ENCODE results near the gene MLLT1. TPM values are rescaled to one million over a fixed set of nuclear protein-coding genes. Genes with fewer than 3 reads are reported as not detected.

The MLLT1 gene
- total and polyA plus RNA-seq, 4 donors = 2.1 to 15.6 (median 7.3) TPM

GRCh38 chr19:6324757-6325156 is 45.0 kb upstream of the MLLT1 start:
- no peak overlapping the region for H3K27ac ChIP-seq (ENCODE audit: low read depth in 1 of 2, low read length in 2 of 2)
- WGBS = 65% methylated on average over 4 of the region's 4 CpGs
- TF ChIP-seq ZBTB33 (IDR thresholded peaks at IDR 0.05) (no peak), REST (IDR thresholded peaks at IDR 0.05) (no peak), CTCF (IDR thresholded peaks at IDR 0.05; ENCODE audit: low read depth, low read length, missing input control) (no peak), FOXA2 (IDR thresholded peaks at IDR 0.05) (no peak), SP1 (IDR thresholded peaks at IDR 0.05) (no peak), JUND (IDR thresholded peaks at IDR 0.05) (no peak), RXRA (IDR thresholded peaks at IDR 0.05) (no peak), GABPA (IDR thresholded peaks at IDR 0.05 in 1 of 2, conservative IDR thresholded peaks at IDR 0.05 in 1 of 2) (no peak), ATF3 (IDR thresholded peaks at IDR 0.05) (no peak), FOXA1 (IDR thresholded peaks at IDR 0.05) (no peak), TAF1 (conservative IDR thresholded peaks at IDR 0.05) (no peak), MAX (IDR thresholded peaks at IDR 0.05) (no peak), HNF4A (conservative IDR thresholded peaks at IDR 0.05) (no peak), RAD21 (IDR thresholded peaks at IDR 0.05) (no peak), YY1 (IDR thresholded peaks at IDR 0.05) (no peak), NR2F2 (IDR thresholded peaks at IDR 0.05) (no peak), EGR1 (IDR thresholded peaks at IDR 0.05; ENCODE audit: low read depth in 2 of 2) (no peak), HNF4G (IDR thresholded peaks at IDR 0.05) (no peak)
- no peaks in the 10 kb centered on the region for H3K4me1 ChIP-seq (ENCODE audit: control insufficient read depth in 4 of 4, insufficient read depth in 4 of 4, low read length in 3 of 4)
- H3K9me3 ChIP-seq (ENCODE audit: control insufficient read depth in 4 of 4, low read length in 3 of 4) = no peaks in the 10 kb centered on the region
- H3K36me3 ChIP-seq (ENCODE audit: control insufficient read depth in 4 of 4, insufficient read depth in 3 of 4, low read depth in 1 of 4, low read length in 3 of 4) = no peaks in the 10 kb centered on the region
- no peak for DNase-seq (ENCODE audit: low spot score)
- no peak overlapping the region for H3K9ac ChIP-seq (ENCODE audit: low read depth in 1 of 2, low read length in 2 of 2)
- H3K27me3 ChIP-seq (ENCODE audit: control insufficient read depth in 4 of 4, insufficient read depth in 4 of 4, low read length in 3 of 4) = no peaks in the 10 kb centered on the region
- no peak overlapping the region for H3K4me3 ChIP-seq (ENCODE audit: low read depth in 1 of 3, low read length in 3 of 3)
